ENCODE measurements around the gene ZC3H8.

- TF ChIP-seq CTCF (IDR thresholded peaks at IDR 0.05) (no peak), POLR2A (IDR thresholded peaks at IDR 0.05) (no peak)
These were observed 25.5 kb downstream of the ZC3H8 start for GRCh38 chr2:112229348-112229747.
